Fibroblast of skin of right quadriceps (primary cell): Measurements from ENCODE around the gene CDH9.
A peak's percentile ranks its signal among the peaks of the same experiment; 100 is the strongest.
"Not testable (repeated sequence)": the region's sequence is repeated elsewhere in the genome, so short reads cannot be mapped to it uniquely, and the experiment has no call there.

Source experiments
- DNase-seq: peaks from one replicate; pipeline ENCODE4 v3.0.0-alpha.2; 2013

Gene CDH9

DNA sequence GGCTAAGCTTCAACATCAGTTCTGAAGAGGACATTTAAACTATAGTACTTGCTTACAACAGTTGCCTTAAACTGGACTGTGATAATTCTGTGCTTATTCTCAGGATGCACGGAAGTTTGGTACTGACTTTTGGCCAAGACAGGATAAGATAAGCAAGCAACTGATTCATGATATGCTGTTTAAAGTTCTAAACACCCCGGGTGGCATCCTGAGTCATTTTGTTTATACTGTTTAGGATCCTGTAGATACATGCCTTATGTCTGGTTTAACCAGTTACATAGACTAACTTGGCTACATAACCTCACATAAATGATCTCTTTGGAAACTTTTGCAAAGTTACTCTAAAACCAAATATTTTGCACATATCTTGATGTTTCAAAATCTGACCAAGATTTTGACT, 95.9 kb downstream of the CDH9 start:
- peak; percentile 11 for DNase-seq

DNA sequence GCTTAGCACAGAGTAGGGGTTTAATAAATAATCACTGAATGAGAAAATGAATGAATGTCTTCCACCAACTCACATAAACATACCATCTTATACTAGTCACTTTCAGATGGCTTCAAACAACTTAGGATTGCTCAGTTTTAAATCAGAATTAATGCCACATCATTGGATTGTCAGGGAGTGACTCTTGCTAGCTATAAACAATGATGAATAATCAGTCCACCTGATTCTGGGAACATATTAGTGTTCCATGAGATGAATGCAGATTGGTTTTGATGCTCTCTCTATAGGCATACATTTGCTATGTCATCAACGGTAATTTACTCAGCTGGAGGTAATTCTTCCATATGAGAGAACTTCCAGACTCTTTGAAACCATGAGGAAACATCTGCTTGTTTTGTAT, 97.4 kb downstream of the CDH9 start:
- DNase-seq = peak; percentile 32

DNA sequence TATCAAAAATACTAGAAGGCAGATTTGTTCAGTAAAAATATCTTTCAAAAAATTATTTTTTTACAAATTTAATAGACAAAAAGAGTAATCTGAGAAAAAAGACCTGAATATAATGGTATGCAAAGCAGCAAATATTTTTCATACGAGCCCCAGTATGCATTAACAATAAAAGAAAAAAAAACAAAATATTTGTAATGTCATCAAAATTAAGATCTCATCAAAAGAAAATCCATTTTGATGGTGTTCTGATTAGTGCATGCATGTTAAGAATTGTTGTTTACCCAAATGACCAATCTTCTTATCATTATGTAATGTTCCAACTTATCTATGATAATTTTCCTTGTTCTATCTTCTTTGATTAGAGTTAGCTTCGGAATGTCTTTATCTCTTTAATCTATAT, 106.1 kb downstream of the CDH9 start:
- DNase-seq = no peak

DNA sequence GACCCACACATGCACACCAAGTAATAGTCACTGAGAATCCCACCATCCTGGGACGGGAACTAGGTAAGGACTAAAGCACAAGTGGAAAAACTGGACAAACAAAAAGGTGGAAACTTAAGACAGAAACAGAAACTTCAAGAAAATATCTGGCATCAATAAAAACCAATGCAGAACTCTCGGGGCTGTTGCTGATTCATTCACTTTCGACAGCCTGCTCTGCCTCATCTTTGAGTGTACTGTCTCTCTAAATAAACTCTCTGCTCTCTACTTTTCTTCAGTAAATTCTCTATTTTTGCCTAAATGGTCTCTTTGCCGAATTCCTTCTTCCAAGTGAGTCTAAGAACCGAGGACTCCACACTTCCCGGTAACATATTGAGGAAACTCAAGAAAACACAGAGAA, 116.9 kb downstream of the CDH9 start:
- no peak for DNase-seq

DNA sequence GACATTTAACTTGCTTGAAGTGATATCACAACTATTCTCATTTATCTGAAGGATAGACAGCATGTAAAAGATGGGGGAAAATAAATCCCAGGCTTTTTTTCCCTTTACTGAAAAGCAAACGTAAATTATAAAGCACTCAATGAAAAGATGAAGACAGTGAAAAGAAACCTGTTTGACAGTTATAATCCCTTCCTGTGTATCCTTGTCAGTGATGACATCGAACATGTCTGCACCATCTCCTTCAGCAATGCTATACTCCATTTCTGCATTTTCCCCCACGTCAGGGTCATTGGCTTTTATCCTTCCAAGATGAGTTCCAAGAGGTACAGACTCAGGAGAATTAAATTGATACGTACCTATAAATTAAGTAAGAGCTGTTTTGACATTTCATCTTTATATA, 134.9 kb downstream of the CDH9 start:
- no peak for DNase-seq

DNA sequence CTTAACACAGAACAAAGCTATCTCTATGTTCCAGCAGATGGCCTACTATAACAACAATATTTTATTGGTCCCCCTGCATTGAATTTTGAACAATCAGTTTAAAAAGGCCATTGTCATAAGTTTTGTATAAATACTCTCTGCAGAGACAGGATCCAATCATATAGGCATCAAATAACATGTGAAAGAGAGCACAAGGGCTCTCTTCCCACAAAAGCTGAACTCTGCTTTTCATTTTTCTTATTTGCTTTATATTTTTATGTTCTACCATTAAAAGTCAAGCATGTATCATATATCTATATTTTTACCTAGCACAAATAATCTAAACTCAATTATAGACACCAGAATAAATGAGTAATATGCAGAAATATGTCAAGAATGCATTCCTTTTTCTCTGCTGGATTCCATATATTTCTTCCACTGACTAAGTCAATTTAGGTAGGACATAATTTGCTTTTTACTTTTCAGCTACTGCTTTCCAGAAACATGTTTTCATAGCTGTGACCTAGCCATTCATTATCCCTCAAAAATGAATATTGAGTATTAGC, 143.6 kb downstream of the CDH9 start:
- DNase-seq = peak; percentile 50

DNA sequence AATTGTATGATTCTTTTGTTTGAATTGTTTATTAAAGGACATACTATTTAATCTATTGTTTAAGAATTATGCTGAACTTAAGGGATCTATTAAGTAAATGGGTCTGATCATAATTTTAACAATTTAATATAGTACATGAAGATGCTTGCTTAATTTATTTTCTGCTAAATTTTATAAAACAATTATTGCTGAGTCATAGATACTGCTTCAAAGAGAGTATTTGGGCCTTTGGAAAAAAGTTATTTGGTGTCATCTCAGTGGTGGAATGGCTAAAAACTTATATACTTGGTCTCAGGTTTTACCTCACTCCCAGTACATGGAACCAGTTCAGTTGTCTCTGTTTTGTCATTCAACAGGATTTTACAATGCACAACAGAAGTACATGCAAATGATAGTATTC, 145.3 kb downstream of the CDH9 start:
- no peak for DNase-seq

DNA sequence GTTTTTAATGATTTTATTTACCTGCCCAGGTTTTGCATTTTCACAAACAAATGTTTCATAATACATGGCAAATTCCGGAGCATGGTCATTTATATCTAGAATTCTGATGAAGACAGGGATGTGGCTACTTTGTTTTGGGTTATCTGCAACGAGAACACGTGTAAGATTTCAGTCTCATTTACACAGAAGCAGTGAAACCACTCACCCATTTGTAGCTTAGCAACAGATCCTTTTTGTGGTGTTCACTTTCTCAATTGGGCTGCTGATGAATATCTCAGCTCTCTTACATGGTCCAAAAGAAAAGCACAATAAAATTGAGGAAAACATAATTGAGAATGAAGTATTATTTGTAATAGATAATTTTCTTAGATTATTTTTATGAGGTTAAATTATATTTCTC, 148.6 kb downstream of the CDH9 start:
- DNase-seq = no peak

DNA sequence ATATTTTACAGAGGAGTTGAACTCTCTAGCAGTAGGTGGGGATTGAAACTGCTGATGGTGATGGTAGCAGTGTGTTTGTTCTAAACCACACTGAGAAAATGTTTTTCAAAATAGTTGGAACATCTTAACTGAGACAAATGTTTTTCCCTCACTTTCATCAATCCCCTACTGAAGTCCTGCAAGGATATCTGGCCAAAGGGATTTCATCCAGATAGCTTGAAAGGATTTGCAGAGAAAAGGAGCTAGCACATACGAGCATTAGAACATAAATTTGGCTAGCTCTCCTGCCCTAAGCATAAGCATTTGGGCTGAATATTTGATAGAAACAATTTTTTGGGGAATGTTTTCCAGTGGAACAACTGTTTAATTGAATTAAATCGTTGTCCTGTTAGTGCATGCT, 153.9 kb downstream of the CDH9 start:
- DNase-seq = no peak

DNA sequence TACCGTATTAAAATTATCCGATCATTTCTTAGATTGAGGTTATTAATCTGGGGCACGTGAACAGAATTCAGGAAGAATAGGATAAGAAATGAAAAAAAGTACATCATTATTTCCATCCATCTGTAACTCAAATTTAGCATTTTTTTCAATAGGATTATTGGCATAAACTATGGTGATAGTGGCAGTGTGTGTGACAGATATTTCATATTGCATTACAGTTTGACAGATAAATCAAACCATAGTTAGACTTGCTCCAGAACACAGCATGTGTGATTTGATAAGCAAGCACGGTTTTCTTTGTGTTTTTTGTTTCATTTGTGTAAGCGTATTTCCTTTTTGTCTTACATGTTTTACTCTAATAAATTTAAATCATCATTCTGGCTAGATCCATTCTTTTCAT, 155.0 kb downstream of the CDH9 start:
- no peak for DNase-seq

DNA sequence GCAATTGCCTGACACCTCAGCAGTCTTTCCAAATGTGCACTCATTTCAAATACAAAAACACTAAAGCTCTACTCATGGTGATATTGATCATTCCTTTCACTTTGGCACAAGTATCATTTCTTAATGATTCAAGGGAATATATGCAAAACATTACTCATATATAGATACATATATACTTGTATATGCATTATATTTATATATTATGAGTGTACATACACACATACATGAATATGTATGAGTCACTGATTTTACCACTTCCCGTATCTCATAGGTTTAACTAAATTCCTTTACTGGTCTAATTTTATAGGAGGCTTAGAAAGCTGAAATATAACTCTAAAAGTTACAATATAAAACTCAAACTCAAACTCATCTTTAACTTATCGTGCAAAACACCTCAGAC, 156.5 kb downstream of the CDH9 start:
- DNase-seq = no peak

DNA sequence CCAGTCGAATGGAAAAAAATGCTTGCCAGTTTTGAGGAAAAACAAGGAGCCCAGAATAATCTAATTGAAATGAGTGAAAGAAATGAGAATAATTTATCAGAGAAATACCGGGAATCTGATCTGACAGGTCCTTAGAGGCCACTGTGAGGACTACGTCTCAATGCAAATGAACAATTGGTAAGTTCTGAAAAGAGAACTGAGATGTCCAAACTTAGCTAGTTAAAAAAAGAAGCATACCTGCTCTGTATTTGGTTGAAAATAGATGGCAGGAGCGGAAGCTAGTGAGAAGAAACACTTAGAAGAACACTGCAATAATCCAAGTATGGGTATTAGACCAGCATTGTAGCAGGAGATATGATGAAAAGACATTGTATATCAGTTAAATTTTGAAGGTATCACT, 161.2 kb downstream of the CDH9 start:
- no peak for DNase-seq

DNA sequence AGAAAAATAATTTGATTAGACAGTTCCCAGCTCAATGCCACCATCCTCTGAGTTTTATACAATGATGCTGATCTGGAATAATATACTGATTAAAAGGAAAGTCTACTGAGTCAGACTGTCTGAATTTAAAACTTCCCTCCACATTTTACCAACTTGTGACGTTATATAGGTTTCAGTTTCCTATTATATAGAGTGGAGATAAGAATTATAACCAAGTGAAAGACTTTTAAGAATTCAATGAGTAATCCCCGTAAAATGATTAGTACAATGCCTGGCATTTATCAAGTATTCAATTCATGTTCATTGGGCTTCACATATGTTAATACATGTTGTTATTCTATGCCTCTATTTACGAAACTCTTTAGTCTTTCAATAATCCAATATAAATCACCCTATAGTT, 166.0 kb downstream of the CDH9 start:
- DNase-seq = no peak

DNA sequence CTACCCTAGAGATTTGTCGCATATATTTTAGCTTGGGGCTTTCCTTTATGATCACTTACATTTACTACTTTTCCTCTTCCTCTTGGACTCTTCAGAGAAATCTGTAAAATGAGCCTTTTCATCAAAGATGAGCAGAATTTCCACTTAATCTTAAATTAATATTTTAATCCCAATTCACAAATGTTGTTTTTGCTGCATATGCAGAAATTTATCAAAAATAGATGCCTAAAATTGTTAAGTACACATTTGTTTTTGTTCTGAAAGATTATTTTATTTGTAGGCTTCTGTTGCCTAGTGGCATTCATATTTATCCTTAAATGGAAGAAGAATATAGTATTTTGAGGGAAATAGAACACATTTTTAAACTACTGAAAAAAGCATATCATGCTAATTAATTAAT, 168.6 kb downstream of the CDH9 start:
- DNase-seq = no peak

DNA sequence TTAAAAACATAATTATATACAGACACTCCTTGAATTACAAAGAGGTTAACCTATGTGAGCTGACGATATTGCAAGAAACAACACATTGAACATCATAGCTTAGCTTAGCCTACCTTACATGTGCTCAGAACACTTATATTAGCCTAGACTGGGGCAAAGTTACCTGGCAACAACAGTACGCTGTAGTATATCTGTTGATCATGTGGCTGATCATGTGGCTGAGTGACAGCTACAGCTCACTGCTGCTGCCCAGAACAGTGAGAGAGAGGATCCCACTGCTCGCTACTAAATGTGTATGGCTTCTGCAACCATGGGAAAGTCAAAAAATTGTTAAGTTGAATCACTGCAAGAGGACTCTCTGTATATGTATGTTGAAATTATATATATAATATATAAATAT, 169.9 kb downstream of the CDH9 start:
- no peak for DNase-seq

DNA sequence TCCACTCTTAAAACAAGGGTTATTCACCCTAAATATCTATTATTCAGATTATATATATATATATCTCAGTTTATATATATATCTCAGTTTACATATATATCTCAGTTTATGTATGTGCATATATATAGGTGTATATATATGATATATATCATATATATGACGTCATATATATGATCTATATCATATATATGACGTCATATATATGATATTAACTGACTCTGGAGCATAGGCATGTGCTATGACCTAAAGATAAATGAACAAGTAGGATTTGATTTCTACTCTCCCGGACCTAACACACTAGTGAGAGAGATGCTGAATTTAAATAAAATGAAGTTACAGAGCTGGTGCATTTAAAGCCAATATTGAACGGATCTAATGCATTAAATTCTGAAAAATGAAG, 174.3 kb downstream of the CDH9 start:
- DNase-seq = no peak

DNA sequence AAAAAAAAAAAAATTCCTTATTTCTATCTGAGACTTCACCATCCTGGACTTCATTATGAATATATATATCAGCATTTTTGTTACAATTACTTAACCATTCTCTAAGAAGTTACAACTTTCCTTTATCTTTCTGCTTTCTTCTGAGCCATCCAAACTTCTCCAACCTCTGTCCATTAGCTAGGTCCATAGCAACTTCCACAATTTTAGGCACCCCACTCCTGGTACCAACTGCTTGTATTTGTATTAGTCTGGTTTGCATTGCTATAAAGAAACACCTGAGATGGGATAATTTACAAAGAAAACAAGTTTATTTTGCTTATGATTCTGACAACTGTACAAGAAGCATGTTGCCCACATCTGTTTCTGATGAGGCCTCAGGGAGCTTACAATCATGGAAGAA, 182.1 kb downstream of the CDH9 start:
- no peak for DNase-seq

DNA sequence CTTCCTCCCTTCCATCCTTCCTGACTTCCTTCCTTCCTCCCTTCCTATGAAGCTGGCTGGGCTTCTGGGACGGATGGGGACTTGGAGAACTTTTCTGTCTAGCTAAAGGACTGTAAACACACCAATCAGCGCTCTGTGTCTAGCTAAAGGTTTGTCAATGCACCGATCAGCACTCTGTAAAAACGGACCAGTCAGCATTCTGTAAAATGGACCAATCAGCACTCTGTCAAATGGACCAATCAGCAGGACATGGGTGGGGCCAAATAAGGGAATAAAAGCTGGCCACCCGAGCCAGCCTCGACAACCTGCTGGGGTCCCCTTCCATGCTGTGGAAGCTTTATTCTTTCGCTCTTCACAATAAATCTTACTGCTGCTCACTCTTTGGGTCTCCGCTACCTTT, 185.9 kb downstream of the CDH9 start:
- DNase-seq = not testable (repeated sequence)

DNA sequence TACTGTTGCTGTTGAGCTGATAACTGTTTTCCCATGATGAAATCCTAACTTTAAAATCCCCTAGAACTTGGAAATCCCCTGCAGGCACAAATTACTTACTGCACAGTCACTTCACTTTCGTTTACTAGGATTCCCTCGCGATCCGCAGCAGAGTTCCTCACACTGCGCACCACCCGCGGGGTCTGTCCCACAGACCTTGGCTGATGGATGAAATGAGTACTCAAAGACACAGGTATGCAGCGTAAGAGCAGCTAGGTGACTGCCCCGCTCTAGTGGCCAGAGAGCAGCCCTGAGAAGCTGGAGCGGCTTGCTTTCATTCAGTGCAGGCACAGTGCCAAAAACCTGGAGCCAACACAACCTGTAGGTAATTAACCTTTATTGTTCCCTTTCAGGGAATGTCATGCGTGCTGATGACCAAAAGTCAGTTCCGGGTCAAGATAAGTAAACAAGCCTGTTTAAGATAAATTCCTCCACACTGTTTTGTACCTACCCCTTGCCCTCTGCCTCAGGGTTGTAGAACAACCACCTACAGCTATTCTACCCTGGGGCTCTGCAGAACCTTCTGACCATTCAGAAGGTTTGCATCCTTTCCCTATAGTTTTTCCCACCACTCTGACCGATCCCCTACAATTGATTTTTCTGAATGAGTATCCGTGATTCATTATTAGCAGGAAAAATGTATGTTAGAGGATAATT, 191.2 kb downstream of the CDH9 start:
- DNase-seq = no peak

DNA sequence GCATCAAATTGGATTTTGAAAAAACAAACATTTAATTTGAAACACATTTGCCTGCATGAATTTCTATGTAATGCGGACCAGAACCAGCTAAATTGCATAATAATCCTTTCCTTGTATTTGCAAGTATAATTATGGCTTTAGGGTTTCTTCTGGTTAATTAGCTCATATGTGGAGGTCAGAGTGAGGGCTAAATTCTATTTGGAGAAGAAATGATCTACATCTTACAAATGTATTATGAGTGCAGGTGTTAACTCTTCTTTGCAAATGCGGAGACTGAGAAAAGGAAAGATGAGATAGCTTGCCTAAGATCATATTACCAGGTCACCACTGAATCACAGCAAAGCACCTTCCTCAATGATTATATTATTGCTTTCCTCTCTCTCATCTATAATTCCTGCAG, 194.7 kb downstream of the CDH9 start:
- no peak for DNase-seq

DNA sequence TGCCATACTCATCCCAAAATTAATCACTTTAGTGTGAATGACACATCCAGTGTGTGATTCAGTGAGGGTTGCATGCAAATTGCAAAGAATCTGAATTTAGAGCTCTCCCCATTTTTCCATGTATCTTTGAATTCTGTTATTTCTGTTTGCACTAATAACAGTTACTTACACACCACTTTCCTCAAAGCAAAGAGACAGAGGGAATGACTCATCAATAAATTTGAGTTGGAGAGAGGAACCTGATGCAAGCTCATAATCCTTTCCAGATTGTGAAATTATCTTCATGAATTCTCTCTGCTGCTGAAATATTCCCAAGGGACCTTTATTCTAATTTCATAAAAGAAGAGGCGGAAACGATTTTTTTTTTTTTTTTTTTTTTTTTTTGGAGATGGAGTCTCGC, 204.8 kb downstream of the CDH9 start:
- DNase-seq = peak; percentile 62
